ENCODE data around the gene FKBP1B. TPM values are rescaled to one million over a fixed set of nuclear protein-coding genes. Genes with fewer than 3 reads are reported as not detected.
"Not testable (repeated sequence)": the region's sequence is repeated elsewhere in the genome, so short reads cannot be mapped to it uniquely, and the experiment has no call there.

The FKBP1B gene
- total RNA-seq, 1 experiment from 2014 or later, result 59.7 TPM

DNA sequence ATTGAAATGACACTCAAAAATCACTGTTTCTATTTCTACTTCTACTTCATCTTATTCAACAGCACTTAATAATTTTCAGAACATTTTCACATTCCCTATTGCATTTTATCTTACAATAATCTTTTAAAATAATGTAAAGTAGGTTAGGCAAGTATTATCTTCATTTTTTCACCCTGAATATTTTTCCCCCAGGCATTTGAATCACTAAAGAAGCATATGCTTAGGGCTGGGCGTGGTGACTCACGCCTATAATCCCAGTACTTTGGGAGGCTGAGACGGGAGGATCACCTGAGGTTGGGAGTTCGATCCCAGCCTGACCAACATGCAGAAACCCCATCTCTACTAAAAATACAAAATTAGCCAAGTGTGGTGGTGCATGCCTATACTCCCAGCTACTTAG is 9.0 kb upstream of the FKBP1B start:
- no CpG with 5 or more reads among the region's 4 CpGs for WGBS (ENCODE audit: extremely low coverage, insufficient read length, low lambda C conversion rate)
- H4K91ac ChIP-seq (ENCODE audit: insufficient read length, low read depth, low read length), result no peak overlapping the region
- no peaks in the 10 kb centered on the region for H3K9me3 Mint-ChIP-seq

GRCh38 chr2:24043133-24043532 is 6.4 kb upstream of the FKBP1B start:
- not testable (repeated sequence) for H4K91ac ChIP-seq (ENCODE audit: insufficient read length, low read depth, low read length); H3K79me1 ChIP-seq (ENCODE audit: insufficient read depth, low read depth, low read length, poor library complexity, severe bottlenecking); H3K27ac ChIP-seq (ENCODE audit: insufficient read length, low read depth, low read length); H2BK12ac ChIP-seq (ENCODE audit: insufficient read length, low read depth, low read length); H2BK120ac ChIP-seq (ENCODE audit: low read depth, low read length, poor library complexity, severe bottlenecking); H3K14ac ChIP-seq (ENCODE audit: insufficient read depth, low read length); H2AFZ ChIP-seq (ENCODE audit: low read length); H3K4ac ChIP-seq (ENCODE audit: low read depth, low read length); DNase-seq; H3K27me3 ChIP-seq (ENCODE audit: insufficient read depth, low read length); H3K27me3 Mint-ChIP-seq (ENCODE audit: low read depth); H2BK15ac ChIP-seq (ENCODE audit: low read depth, low read length); H4K8ac ChIP-seq (replicated peaks; ENCODE audit: insufficient read length, low read depth, low read length); H3K27ac Mint-ChIP-seq; H2BK5ac ChIP-seq (ENCODE audit: insufficient read length, low read length); H4K20me1 ChIP-seq (ENCODE audit: control insufficient read depth, insufficient read depth, insufficient read length); H3K79me2 ChIP-seq (ENCODE audit: insufficient read depth, low read length); H3K9me3 Mint-ChIP-seq; H3K56ac ChIP-seq (ENCODE audit: insufficient read length, low read depth, low read length); H3K23me2 ChIP-seq (ENCODE audit: insufficient read length, low read depth, low read length, poor library complexity, severe bottlenecking); H2AK5ac ChIP-seq (ENCODE audit: insufficient read length, low read length); H3K4me2 ChIP-seq (ENCODE audit: insufficient read depth, insufficient read length, low read length); H2BK20ac ChIP-seq (ENCODE audit: low read depth, low read length, poor library complexity, severe bottlenecking); H3K18ac ChIP-seq (ENCODE audit: insufficient read length, low read depth, low read length); H3K9me3 ChIP-seq (ENCODE audit: control insufficient read depth, low read depth, low read length); H3K4me1 ChIP-seq (ENCODE audit: insufficient read depth, low read length); H3K9ac ChIP-seq (ENCODE audit: extremely low read depth, insufficient read length, low read length); H3T11ph ChIP-seq (ENCODE audit: low read length); H3K23ac ChIP-seq (ENCODE audit: insufficient read length, low read depth, low read length); H4K5ac ChIP-seq (ENCODE audit: insufficient read length, low read depth, low read length); H3K4me3 Mint-ChIP-seq
- no CpG with 5 or more reads among the region's 6 CpGs for WGBS (ENCODE audit: extremely low coverage, insufficient read length, low lambda C conversion rate)
- Mint-ChIP-seq H3K4me1 (peaks cover 12 to 15% of the 10 kb centered on the region in 2 experiments), H3K36me3 (ENCODE audit: insufficient read depth in 1 of 3, low read depth in 3 of 3) (peaks cover 6 to 21% (median 20%) of the 10 kb centered on the region in 3 experiments; a peak in 6 of 7 replicates)

More for the DNA sequence above, 9.0 kb upstream of the FKBP1B start:
- no peaks in the 10 kb centered on the region for H4K20me1 ChIP-seq (ENCODE audit: control insufficient read depth, insufficient read depth, insufficient read length)
- TF ChIP-seq CTCF (conservative IDR thresholded peaks at IDR 0.05), result no peak
- H3K4me3 Mint-ChIP-seq, result no peak overlapping the region
- H3K18ac ChIP-seq (ENCODE audit: insufficient read length, low read depth, low read length), result no peak overlapping the region
- no peak overlapping the region for H2BK120ac ChIP-seq (ENCODE audit: low read depth, low read length, poor library complexity, severe bottlenecking)
- H2AFZ ChIP-seq (ENCODE audit: low read length), result no peak overlapping the region
- no peak overlapping the region for H3K56ac ChIP-seq (ENCODE audit: insufficient read length, low read depth, low read length)
- no peak overlapping the region for H2BK20ac ChIP-seq (ENCODE audit: low read depth, low read length, poor library complexity, severe bottlenecking)
- H3K4me2 ChIP-seq (ENCODE audit: insufficient read depth, insufficient read length, low read length), result no peak overlapping the region
- no peak overlapping the region for H3K9ac ChIP-seq (ENCODE audit: extremely low read depth, insufficient read length, low read length)
- peaks cover 5% of the 10 kb centered on the region for H3K79me1 ChIP-seq (ENCODE audit: insufficient read depth, low read depth, low read length, poor library complexity, severe bottlenecking)
- H3K23ac ChIP-seq (ENCODE audit: insufficient read length, low read depth, low read length), result no peak overlapping the region
- no peaks in the 10 kb centered on the region for H3K27me3 ChIP-seq (ENCODE audit: insufficient read depth, low read length)
- H3K9me3 ChIP-seq (ENCODE audit: control insufficient read depth, low read depth, low read length), result no peaks in the 10 kb centered on the region
- H4K8ac ChIP-seq (replicated peaks; ENCODE audit: insufficient read length, low read depth, low read length), result no peak overlapping the region
- H3K36me3 Mint-ChIP-seq (ENCODE audit: insufficient read depth in 1 of 3, low read depth in 3 of 3), result peaks cover 12 to 40% (median 39%) of the 10 kb centered on the region in 3 experiments; a peak in 6 of 7 replicates
- H3K27me3 Mint-ChIP-seq (ENCODE audit: low read depth), result no peaks in the 10 kb centered on the region
- H3K4me1 Mint-ChIP-seq, result peaks cover 2 to 3% of the 10 kb centered on the region in 2 experiments; a peak in 2 of 4 replicates
- no peaks in the 10 kb centered on the region for H3K4me1 ChIP-seq (ENCODE audit: insufficient read depth, low read length)
- H2AK5ac ChIP-seq (ENCODE audit: insufficient read length, low read length), result no peak overlapping the region
- H3K4ac ChIP-seq (ENCODE audit: low read depth, low read length), result no peak overlapping the region
- no peak for DNase-seq
- H4K5ac ChIP-seq (ENCODE audit: insufficient read length, low read depth, low read length), result no peak overlapping the region
- no peaks in the 10 kb centered on the region for H3K23me2 ChIP-seq (ENCODE audit: insufficient read length, low read depth, low read length, poor library complexity, severe bottlenecking)
- H2BK12ac ChIP-seq (ENCODE audit: insufficient read length, low read depth, low read length), result no peak overlapping the region
- no peak overlapping the region for H2BK5ac ChIP-seq (ENCODE audit: insufficient read length, low read length)
- H3K27ac Mint-ChIP-seq, result no peak overlapping the region
- no peak overlapping the region for H3T11ph ChIP-seq (ENCODE audit: low read length)
- H3K14ac ChIP-seq (ENCODE audit: insufficient read depth, low read length), result no peak overlapping the region
- peaks cover 2% of the 10 kb centered on the region; the same call in 1 of the 2 replicates for H3K79me2 ChIP-seq (ENCODE audit: insufficient read depth, low read length)
- no peak overlapping the region for H3K27ac ChIP-seq (ENCODE audit: insufficient read length, low read depth, low read length)
- no peak overlapping the region for H2BK15ac ChIP-seq (ENCODE audit: low read depth, low read length)
